DMS53 treated with DMSO at 0.1 percent for 48 hours (cell line): Measurements from ENCODE around the gene ANO10.
"Not testable (repeated sequence)": the region's sequence is repeated elsewhere in the genome, so short reads cannot be mapped to it uniquely, and the experiment has no call there.

Experiments
- DNase-seq: peaks from one replicate; lab custom pipeline; 2025; ENCODE audit not compliant: unreplicated experiment; lab: John Stamatoyannopoulos, UW

ANO10 gene, protein sequence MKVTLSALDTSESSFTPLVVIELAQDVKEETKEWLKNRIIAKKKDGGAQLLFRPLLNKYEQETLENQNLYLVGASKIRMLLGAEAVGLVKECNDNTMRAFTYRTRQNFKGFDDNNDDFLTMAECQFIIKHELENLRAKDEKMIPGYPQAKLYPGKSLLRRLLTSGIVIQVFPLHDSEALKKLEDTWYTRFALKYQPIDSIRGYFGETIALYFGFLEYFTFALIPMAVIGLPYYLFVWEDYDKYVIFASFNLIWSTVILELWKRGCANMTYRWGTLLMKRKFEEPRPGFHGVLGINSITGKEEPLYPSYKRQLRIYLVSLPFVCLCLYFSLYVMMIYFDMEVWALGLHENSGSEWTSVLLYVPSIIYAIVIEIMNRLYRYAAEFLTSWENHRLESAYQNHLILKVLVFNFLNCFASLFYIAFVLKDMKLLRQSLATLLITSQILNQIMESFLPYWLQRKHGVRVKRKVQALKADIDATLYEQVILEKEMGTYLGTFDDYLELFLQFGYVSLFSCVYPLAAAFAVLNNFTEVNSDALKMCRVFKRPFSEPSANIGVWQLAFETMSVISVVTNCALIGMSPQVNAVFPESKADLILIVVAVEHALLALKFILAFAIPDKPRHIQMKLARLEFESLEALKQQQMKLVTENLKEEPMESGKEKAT

DNA sequence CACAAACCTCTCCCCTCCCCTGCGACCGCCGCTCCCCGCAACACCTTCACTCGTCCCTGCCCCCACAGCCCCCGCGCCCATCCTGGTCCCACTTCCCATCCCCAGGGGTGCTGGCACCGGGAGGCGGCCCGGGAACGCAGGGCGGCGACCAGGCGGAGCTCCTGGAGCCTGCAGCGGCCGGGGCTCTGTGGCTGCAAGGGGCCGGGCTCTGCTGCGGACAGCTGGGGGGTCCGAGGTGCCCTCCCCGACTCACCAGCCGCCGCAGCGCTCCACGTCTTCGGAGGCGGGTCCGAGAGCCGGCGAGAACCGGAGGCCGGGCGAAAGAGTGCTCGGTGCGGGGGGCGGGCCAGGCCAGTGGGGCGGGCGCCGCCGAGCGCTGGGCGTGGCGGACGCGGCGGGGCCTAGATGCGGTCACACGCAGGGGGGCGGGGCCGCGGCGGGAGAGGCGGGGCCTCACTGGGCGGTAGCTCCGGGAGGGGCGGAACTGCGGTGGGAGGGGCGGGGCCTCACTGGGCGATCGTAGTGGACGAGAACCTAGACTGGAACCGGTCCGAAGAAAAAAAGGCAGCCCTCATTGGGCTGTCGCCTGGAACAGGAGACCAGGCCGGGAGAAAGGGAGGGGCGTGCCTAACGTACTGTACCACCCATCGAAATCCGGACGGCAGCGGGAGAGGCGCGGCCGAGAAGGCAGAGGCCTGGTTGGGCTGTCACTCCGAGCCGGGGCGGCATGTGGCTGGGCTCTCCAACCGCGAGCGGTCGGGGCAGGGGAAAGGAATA, at the start of gene ANO10:
TSS of gene ANO10 (minus strand) at position 356 of the 777 bp plus-strand sequence. CDS start 16,159 bp downstream, outside the sequence.
- DNase-seq: peak; percentile 70

DNA sequence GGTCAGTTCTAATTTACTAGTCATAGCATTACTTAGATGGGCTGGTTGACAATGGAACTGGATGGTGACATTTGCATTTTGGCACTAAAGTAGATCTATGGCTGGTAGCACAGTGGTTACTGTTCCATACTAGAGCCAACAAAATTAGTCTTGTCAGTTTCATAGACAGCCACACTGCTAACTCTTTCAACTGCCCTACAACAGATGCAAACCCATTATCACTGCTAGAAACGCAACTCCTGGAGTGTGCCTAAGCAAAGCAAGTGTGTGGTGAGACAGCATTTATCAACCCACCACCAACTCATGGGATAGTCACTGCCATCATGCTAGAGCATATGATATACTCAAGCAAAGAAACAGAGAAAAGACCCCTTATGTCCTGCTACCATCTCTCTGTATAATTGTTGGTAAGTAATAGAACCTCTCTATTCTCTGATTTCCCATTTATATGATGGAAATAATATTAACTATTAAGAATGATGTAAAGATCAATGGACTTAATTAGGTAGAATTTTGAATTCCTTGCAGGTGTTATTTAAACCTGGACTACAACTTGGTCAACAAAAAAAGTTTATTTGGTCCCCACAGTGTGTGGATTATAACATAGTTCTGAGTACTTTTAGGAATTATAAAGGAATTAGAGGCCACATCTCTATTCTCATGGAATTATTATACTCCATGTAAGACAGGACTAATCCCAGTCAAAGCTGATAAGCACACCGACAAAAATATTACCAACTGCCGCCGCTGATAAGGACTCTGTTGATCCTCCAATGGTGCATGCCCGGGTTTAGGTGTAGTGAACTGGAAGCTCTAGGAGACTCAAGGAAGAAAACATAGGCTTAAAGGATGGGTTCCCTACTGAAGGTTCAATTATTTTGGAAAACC, 49.1 kb upstream of the ANO10 start:
- no peak for DNase-seq

DNA sequence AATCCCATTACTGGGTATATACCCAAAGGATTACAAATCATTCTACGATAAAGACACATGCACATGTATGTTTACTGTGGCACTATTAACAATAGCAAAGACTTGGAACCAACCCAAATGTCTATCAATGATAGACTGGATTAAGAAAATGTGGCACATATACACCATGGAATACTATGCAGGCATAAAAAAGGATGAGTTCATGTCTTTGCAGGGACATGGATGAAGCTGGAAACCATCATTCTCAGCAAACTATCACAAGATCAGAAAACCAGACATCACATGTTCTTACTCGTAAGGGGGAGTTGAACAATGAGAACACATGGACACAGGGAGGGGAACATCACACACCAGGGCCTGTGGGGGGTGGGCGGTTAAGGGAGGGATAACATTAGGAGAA, 43.2 kb upstream of the ANO10 start:
- DNase-seq: not testable (repeated sequence)

DNA sequence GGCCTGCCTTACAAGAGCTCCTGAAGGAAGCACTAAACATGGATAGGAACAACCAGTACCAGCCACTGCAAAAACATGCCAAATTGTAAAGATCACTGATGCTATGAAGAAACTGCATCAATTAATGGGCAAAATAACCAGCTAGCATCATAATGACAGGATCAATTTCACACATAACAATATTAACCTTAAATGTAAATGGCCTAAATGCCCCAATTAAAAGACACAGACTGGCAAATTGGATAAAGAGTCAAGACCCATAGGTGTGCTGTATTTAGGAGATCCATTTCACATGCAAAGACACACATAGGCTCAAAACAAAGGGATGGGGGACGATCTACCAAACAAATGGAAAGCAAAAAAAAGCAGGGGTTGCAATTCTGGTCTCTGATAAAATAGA, 39.6 kb upstream of the ANO10 start:
- not testable (repeated sequence) for DNase-seq

DNA sequence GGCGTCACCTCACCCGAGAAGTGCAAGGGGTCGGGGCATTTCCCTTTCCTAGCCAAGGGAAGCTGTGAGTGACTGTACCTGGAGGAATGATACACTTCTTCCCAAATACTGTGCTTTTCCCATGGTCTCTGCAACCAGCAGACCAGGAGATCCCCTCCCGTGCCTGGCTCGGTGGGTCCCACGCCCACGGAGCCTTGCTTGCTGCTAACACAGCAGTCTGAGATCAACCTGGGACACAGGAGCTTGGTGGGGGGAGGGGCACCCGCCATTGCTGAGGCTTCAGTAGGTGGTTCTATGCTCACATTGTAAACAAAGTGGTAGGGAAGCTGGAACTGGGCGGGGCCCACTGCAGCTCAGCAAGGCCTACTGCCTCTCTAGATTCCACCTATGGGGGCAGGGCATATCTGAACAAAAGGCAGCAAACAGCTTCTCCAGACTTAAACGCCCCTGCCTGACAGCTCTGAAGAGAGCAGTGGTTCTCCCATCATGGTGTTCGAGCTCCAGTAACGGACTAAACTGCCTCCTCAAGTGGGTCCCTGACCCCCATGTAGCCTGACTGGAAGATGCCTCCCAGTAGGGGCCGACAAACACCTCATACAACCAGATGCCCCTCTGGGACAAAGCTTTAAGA, 37.6 kb upstream of the ANO10 start:
- DNase-seq: no peak

DNA sequence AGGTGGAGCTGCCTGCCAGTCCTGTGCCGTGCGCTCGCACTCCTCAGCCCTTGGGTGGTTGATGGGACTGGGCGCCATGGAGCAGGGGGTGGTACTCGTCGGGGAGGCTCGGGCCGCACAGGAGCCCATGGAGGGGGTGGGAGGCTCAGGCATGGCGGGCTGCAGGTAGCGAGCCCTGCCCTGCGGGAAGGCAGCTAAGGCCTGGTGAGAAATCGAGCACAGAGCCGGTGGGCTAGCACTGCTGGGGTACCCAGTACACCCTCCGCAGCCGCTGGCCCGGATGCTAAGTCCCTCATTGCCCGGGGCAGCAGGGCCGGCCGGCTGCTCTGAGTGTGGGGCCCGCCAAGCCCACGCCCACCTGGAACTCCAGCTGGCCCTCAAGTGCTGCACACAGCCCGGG, 34.6 kb upstream of the ANO10 start:
- DNase-seq: not testable (repeated sequence)

DNA sequence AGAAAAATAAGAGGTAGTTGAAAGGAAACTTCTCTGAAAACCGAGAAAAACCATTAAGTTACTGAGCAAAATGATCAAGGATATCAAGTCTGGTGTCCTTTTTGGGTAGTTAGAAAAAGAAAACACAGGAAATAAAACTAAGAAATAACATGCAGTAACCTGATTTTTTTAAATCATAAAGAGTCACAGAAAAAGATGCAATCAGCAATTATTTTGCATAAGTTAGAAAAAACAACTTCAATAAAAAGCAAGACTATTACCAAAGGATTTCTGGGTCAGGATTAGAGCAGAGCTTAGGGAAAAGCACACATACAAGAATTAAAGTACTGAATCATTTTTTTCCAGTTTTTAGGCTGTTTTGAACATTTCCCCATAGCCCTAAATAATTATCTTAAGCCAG, 28.5 kb upstream of the ANO10 start:
- DNase-seq: no peak

DNA sequence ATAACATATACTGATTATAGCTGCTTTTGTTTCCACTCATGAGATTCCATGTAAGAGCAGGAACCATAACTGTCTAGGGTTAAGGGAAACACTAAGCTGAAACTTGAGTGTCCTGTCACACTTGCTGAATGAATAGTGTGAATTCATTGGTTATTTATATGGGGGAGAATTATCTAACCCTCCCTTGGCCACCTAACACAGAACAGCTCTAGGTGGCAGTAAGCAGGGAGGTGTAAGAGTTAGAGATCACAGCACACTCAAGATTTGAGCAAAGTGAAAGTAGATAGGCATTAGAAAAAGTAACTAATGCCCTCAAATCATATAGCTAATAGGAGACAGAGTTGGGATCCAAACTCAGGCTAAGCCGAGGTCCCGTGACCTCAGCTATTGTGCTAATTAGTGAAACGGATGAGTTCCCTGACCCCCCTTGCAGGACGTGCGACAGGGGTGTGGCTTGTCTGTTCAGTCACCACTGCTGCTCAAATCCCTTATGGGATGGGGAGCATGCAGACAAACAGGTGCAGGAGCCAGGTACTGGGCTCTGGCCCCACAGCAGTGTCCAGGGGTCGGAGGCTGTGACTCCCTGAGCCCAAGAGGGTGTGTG, 27.7 kb upstream of the ANO10 start:
- no peak for DNase-seq

DNA sequence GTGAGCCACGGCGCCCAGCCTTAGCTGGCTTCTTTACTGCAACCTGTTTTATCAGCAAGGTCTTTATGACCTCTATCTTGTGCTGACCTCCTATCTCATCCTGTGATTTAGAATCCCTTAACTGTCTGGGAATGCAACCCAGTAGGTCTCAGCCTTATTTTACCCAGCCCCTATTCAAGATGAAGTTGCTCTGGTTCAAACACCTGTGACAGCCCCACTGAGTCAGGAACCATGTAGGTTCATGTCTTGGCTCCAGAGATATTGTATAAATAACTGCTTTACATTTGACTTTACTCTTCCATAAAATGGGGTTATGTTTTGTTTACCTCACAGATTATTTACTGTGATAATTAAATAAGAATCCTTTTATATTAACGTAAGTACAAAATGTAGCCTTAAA, 27.1 kb upstream of the ANO10 start:
- no peak for DNase-seq

DNA sequence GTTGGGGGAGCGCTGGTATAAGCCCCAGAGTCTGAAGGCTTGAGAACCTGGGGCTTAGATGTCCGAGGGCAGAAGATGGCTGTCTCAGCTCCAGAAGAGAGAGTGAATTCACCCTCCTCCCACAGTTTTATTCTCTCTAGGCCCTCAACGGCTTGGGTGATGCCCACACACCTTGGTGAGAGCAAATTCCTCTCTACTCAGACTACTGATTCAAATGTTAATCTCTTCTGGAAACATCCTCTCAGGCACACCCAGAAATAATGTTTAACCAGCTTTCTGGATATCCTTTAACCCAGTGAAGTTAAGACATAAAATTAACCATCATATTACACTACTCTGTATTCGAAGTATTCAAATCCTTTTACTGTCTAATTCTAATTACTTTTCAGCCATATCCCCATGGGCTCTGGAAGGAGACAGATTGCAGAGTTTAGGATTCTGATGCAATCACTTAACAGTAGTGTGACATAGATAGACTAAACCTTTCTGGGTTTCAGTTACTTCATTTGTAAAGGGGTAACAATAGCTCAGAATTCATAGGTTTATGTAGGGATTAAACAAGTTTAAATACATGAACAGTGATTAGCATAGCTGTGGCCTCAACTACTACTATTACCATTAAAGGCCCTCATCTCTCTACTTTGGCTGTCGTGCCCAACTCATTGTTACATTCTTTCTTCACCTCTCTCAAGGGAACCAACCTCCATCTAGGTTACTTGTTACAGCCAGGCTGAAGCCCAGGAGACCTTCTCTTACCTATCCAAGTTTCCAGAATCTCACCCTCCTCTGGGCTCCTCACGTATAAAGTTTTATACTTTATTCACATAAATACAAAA, 25.7 kb upstream of the ANO10 start:
- DNase-seq: no peak

DNA sequence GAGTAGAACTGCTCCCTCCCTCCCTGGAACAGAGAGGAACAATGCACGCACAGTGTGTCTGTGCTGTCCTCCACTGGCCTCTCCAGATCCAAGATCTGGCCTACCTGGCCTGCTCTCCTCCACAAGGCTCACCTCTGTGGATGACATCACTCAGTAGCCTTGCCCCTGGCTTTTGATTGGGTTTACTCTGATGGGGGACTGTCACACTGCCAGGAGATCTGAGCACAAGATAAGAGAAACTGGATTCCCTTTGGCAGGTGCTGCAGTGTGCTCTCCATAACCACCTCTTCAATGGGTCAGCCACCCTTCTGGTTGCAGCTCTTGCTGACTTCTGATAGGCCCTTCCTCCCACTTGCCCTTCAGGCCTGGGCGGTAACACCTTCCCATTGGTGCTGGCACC, 22.6 kb upstream of the ANO10 start:
- DNase-seq: no peak

DNA sequence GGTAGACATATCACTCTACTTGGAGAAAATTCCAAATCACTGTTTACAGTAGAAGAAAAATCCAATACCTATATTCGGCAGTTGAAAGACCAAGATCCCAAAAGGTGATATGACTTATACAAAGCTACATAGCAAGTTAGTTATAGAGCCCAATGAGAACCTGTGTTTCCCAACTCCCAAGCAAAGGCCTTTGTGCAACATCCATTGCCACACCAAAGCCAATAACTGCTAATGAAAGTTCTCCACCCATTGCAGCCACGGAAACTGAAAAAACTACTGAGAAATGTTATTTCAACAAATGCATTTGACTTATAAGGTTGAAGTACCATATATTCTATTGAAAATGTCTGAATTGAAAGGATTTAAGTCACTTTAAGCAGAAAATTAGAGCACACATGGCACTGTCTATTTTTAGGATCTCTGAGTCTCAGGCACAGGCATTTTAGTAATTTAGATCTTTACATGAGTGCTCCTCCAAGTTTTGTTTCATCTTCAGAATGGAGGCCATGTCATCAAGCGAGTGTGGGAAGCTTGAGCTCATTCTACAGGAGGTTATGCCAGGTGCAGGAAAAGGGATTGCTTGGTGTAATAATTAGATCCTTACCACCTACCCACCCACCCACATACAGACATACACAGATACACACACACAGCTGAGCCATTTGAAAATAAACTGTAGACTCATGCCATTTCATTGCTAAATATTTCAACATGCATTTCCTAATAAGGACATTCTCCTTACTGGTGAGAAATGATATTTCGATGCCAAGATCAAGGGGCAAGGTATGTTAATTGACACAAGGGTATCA, 19.7 kb upstream of the ANO10 start:
- no peak for DNase-seq

DNA sequence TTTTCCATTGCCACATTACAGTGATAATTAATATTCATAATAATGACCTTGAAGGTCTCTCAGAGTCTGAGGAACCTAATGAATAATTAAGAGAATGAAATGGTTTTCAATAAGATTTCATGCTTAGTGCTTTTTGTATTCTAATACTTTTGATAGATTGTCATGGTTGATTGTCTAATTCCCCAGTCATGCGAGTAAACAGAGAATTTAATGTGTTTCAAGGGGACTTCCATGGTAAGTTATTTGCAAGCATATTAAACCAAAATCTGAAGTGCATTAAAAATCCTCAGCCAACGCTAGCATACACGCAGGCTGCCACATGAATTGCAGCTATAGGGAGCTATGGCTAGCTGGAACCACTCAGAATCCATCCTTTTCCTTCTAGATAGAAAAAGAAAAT, 18.9 kb upstream of the ANO10 start:
- no peak for DNase-seq

DNA sequence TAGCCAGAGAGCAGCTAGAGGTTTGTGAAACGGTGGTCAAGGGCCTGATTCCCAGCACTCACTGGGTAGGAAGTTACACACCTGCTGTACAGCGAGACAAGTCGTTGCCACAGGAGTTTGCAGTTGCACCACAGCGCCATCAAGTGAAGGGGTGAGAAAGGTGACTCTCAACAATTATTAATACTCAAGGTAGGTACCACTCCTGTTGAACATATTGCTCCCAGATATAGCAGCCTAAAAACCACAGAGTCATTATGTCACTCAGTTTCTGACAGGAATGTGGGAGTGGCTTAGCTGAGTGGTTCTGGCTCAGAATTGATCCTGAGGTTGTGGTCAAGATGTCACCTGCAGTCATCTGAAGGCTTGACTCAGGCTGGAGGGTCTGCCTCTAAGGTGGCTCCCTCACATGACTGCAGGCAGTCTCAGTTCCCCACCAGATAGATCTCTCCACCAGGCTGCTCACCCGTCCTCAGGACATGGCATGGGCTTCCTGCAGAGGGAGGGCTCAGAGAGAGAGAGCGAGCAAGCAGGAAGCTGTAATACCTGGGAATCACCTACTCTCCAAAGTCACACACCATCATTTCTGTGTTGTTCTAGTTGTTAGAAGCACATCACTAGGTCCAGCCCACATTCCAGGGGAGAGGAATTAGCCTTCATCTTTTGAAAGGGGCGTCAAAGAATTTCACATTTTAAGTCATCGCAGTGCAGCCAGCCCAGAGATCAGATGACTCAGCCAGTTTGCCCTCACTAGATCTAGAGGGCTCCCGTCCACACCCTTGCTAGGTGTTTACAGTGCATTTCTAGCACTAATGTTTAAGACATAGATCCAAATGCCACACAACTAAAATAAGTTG, 17.0 kb upstream of the ANO10 start:
- peak; percentile 50 for DNase-seq

DNA sequence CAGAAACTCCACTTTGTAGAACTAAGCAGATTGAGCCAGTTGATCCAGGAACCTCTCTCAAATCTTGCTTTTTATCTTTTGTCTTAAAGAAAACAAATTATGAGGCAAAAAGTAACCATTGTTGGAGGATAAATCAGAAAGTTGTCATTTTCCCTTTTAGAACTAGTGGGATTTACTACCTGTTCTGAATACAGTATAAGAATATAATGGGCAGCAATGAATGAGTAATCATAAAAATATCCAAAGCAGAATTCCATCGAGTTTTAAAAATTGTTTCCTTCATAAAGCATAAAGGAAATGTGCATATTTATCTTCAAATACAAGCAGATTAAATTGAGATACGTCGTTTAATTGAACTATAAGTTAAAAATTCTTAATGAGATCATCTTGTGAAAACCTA, 15.9 kb upstream of the ANO10 start:
- no peak for DNase-seq

DNA sequence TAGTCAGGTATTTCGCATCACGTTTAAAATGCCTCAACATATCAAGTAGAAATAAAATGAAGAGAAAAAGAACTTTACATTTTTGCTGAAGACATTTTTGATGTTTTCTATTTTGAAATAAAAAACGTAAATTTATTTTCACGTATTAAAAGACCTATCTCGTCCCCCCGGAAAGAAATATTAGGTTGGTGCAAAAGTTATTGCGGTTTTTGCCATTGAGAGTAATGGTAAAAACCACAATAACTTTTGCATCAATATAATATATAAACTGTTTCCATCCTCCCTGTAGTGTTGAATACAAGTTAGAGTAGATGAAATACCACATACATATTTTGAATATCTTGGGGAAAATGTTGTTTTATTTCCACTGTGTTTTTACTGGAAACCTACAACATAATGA, 11.2 kb upstream of the ANO10 start:
- no peak for DNase-seq

DNA sequence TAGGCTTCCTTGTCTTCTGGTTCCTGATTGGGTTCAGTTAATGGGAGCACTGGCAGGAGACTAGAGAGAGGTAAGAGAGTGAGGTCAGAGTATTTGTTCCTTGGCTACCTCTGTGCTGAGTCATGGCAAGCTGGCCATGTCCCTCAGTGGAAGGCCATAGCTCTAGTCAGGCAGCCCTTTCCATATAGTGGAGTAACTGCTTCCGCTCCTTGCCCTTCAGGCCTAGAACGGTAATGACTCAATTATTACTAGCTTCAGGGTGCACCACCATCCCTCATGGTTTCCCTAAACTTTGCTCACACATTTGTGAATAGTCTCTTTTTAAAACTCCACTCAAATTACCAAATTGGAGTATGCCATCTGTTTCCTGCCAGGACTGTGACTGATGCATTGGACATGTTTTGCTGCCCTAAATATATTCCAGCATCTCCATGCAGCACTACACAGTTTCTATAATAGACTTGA, 10.5 kb upstream of the ANO10 start:
- peak; percentile 20 for DNase-seq
